Sigmoid colon (tissue), 7 donors: ENCODE data around the gene TFAM. TPM values are rescaled to one million over a fixed set of nuclear protein-coding genes. Genes with fewer than 3 reads are reported as not detected.

Source experiments
- DNase-seq: peaks from one replicate; pipeline ENCODE4 v3.0.0-alpha.2; 2019
- H3K27ac ChIP-seq, 4 donors: fragments of 200-600 bp; sonication (generic); one replicate each; pipeline ENCODE4 v1.5.1; 2016 to 2019; ENCODE audit warnings: mild to moderate bottlenecking in 1 of 4
- H3K27me3 ChIP-seq, 3 donors: fragments of 200-600 bp; sonication (generic); one replicate each; pipeline ENCODE4 v1.5.1; 2019; ENCODE audit warnings: mild to moderate bottlenecking in 1 of 3
- H3K36me3 ChIP-seq, 4 donors: fragments of 200-600 bp; sonication (generic); one replicate each; pipeline ENCODE4 v1.5.1; 2016 to 2019
- H3K4me1 ChIP-seq, 4 donors: fragments of 200-600 bp; sonication (generic); one replicate each; pipeline ENCODE4 v1.5.1; 2017 to 2019
- H3K4me3 ChIP-seq, 4 donors: fragments of 200-600 bp; sonication (generic); one replicate each; pipeline ENCODE4 v1.5.1; 2017 to 2019; ENCODE audit warnings: mild to moderate bottlenecking in 2 of 4, moderate library complexity in 1 of 4
- H3K9me3 ChIP-seq, 4 donors: fragments of 200-600 bp in 3 of 4; sonication (generic) in 3 of 4; one replicate each; pipeline versions ENCODE4 v1.5.1 to v1.6.1; 2013 to 2019
- CTCF ChIP-seq, 4 experiments: fragments of 450-650 bp in 3 of 4; fragments of 200-600 bp in 1 of 4; IDR thresholded peaks; one replicate each; pipeline ENCODE4 v1.5.1; 2016 to 2019; ENCODE audit warnings: antibody characterized with exemption in 4 of 4, mild to moderate bottlenecking in 3 of 4, moderate library complexity in 2 of 4
- EP300 ChIP-seq, 4 donors: sonication (generic); formaldehyde crosslinking; IDR thresholded peaks; one replicate each; pipeline ENCODE4 v1.6.1; 2017; ENCODE audit warnings: antibody characterized with exemption in 4 of 4
- POLR2A ChIP-seq, 2 donors: fragments of 450-650 bp; IDR thresholded peaks; one replicate each; pipeline ENCODE4 v1.6.1; 2016; ENCODE audit warnings: antibody characterized with exemption in 2 of 2, mild to moderate bottlenecking in 2 of 2, moderate library complexity in 2 of 2
- POLR2AphosphoS5 ChIP-seq, 4 donors: sonication (generic); formaldehyde crosslinking; IDR thresholded peaks; one replicate each; pipeline ENCODE4 v1.6.1; 2017; ENCODE audit warnings: antibody characterized with exemption in 4 of 4
- WGBS, 2 donors: extraction: QIAGEN DNeasy Blood & Tissue Kit; methylation state at CpG; one replicate each; pipeline ENCODE4 v1.1.7; 2013; 5-methylcytosine and 5-hydroxymethylcytosine counted together
- intact Hi-C: fragments of 100-400 bp; cut with DNase I; formaldehyde crosslinking; loops from one replicate; pipeline ENCODE4 v1.15.1; 2023
- polyA plus RNA-seq, 3 donors: library from polyadenylated mRNA; stranded (reverse); fragments of 200-250 nt; gene quantifications; one replicate each; pipeline ENCODE4 v1.2.3, GENCODE V29; 2013
- total RNA-seq, 4 donors: library from RNA; depleted of rRNA; stranded (reverse); fragments of >200 nt; gene quantifications; one replicate each; pipeline ENCODE4 v1.1.0, GENCODE V29; 2016
- donor health status: healthy with polysubstance abuse.
- donor health status: Bipolar disorder and iron deficiency.
- donor health status: healthy.

Gene TFAM
- total and polyA plus RNA-seq, 7 donors, result 10.8 to 27.1 (median 22.2) TPM

- no peak overlapping the region for H3K27ac ChIP-seq
- H3K4me3 ChIP-seq, result no peak overlapping the region
- H3K9me3 ChIP-seq, result no peaks in the 10 kb centered on the region
- intact Hi-C loops, result no loop called here
- H3K36me3 ChIP-seq, result peaks cover 0 to 16% (median 0%) of the 10 kb centered on the region in 4 donors
- WGBS, 2 donors, result 90 to 97% methylated on average over 3 of the region's 3 CpGs
- H3K4me1 ChIP-seq, result peaks cover 0 to 24% (median 8%) of the 10 kb centered on the region in 4 donors
- H3K27me3 ChIP-seq, result no peaks in the 10 kb centered on the region
- TF ChIP-seq POLR2AphosphoS5 (IDR thresholded peaks at IDR 0.05) (no peak), CTCF (IDR thresholded peaks at IDR 0.05) (no peak), POLR2A (IDR thresholded peaks at IDR 0.05) (no peak), EP300 (IDR thresholded peaks at IDR 0.05) (no peak)
- DNase-seq, result no peak
These were observed 25.7 kb upstream of the TFAM start for GRCh38 chr10:58359541-58359940.

GRCh38 chr10:58360412-58361004 is 24.7 kb upstream of the TFAM start:
- Histone ChIP-seq H3K27ac (no peak overlapping the region), H3K9me3 (no peaks in the 10 kb centered on the region), H3K4me1 (peaks cover 0 to 18% (median 6%) of the 10 kb centered on the region in 4 donors), H3K27me3 (no peaks in the 10 kb centered on the region), H3K36me3 (peaks cover 0 to 16% (median 0%) of the 10 kb centered on the region in 4 donors), H3K4me3 (no peak overlapping the region)
- DNase-seq, result no peak
- WGBS, 2 donors, result 90 to 93% methylated on average over 9 of the region's 9 CpGs
- TF ChIP-seq CTCF (IDR thresholded peaks at IDR 0.05), result no peak
- TF ChIP-seq POLR2A (IDR thresholded peaks at IDR 0.05), result no peak
- TF ChIP-seq POLR2AphosphoS5 (IDR thresholded peaks at IDR 0.05), result no peak
- TF ChIP-seq EP300 (IDR thresholded peaks at IDR 0.05), result no peak
- intact Hi-C loops, result no loop called here

- TF ChIP-seq POLR2AphosphoS5 (IDR thresholded peaks at IDR 0.05), result no peak
- H3K27ac ChIP-seq, result no peak overlapping the region
- no peak overlapping the region for H3K4me3 ChIP-seq
- no peaks in the 10 kb centered on the region for H3K27me3 ChIP-seq
- peaks cover 0 to 16% (median 0%) of the 10 kb centered on the region in 4 donors for H3K36me3 ChIP-seq
- no peak for DNase-seq
- intact Hi-C loops, result no loop called here
- H3K9me3 ChIP-seq, result no peaks in the 10 kb centered on the region
- peaks cover 0 to 13% (median 5%) of the 10 kb centered on the region in 4 donors for H3K4me1 ChIP-seq
- WGBS, 2 donors, result 97 to 99% methylated on average over 2 of the region's 2 CpGs
These were observed 23.9 kb upstream of the TFAM start for GRCh38 chr10:58361353-58361752.

- DNase-seq, result no peak
- 90% methylated on average over 1 of the region's 1 CpG for WGBS, 2 donors
- H3K4me1 ChIP-seq, result peaks cover 0 to 10% (median 0%) of the 10 kb centered on the region in 4 donors
- H3K9me3 ChIP-seq, result no peaks in the 10 kb centered on the region
- intact Hi-C loops, result no loop called here
- peaks cover 0 to 16% (median 0%) of the 10 kb centered on the region in 4 donors for H3K36me3 ChIP-seq
- H3K4me3 ChIP-seq, result no peak overlapping the region
- H3K27me3 ChIP-seq, result no peaks in the 10 kb centered on the region
- no peak overlapping the region for H3K27ac ChIP-seq
- TF ChIP-seq POLR2AphosphoS5 (IDR thresholded peaks at IDR 0.05) (no peak), EP300 (IDR thresholded peaks at IDR 0.05) (no peak)
These were observed 23.0 kb upstream of the TFAM start for GRCh38 chr10:58362027-58362789.

- no peak for DNase-seq
- TF ChIP-seq POLR2AphosphoS5 (IDR thresholded peaks at IDR 0.05) (no peak), POLR2A (IDR thresholded peaks at IDR 0.05) (no peak)
These were observed 18.1 kb upstream of the TFAM start for GRCh38 chr10:58367069-58367468.

GRCh38 chr10:58371473-58371872 is 13.7 kb upstream of the TFAM start:
- H3K4me3 ChIP-seq, result no peak overlapping the region
- TF ChIP-seq EP300 (IDR thresholded peaks at IDR 0.05), result no peak
- TF ChIP-seq CTCF (IDR thresholded peaks at IDR 0.05), result no peak
- TF ChIP-seq POLR2A (IDR thresholded peaks at IDR 0.05), result no peak
- no peak for TF ChIP-seq POLR2AphosphoS5 (IDR thresholded peaks at IDR 0.05)
- H3K27ac ChIP-seq, result no peak overlapping the region
- H3K27me3 ChIP-seq, result no peaks in the 10 kb centered on the region
- H3K9me3 ChIP-seq, result no peaks in the 10 kb centered on the region
- no peaks in the 10 kb centered on the region for H3K36me3 ChIP-seq
- H3K4me1 ChIP-seq, result peaks cover 0 to 16% (median 8%) of the 10 kb centered on the region in 4 donors
- intact Hi-C loops, result no loop called here
- DNase-seq, result no peak

More at GRCh38 chr10:58367069-58367468, 18.1 kb upstream of the TFAM start:
- Histone ChIP-seq H3K4me3 (no peak overlapping the region), H3K27me3 (no peaks in the 10 kb centered on the region), H3K36me3 (peaks cover 0 to 13% (median 0%) of the 10 kb centered on the region in 4 donors), H3K9me3 (no peaks in the 10 kb centered on the region), H3K4me1 (peaks cover 0 to 4% (median 2%) of the 10 kb centered on the region in 4 donors), H3K27ac (no peak overlapping the region)
- WGBS, 2 donors, result 85 to 90% methylated on average over 3 of the region's 3 CpGs
- intact Hi-C loops, result no loop called here
